Activated CD8-positive, alpha-beta T cell treated with anti-CD3 and anti-CD28 coated beads, Interleukin-2, amount 10 ng/mL, durations not matched to agents 7 days and 5 days (primary cell): ENCODE measurements around the gene SLC18A3. TPM values are rescaled to one million over a fixed set of nuclear protein-coding genes. Genes with fewer than 3 reads are reported as not detected.

Source experiments
- ATAC-seq: fragments of 150-1000 bp; cut with Tn5 transposase; one replicate; pipeline ENCODE4 v1.10.0; 2021; ENCODE audit warnings: moderate library complexity
- CTCF ChIA-PET: fragments of 350-600 bp; sonication (Branson Sonifier 250); formaldehyde crosslinking; loops from one replicate; lab custom pipeline; 2021; ENCODE audit warnings: antibody characterized with exemption; lab: Charles Lee
- POLR2A ChIA-PET: fragments of 350-600 bp; sonication (Branson Sonifier 250); formaldehyde crosslinking; loops from one replicate; lab custom pipeline; 2021; ENCODE audit warnings: antibody characterized with exemption; lab: Charles Lee
- DNase-seq: peaks from one replicate; pipeline ENCODE4 v3.0.0-alpha.2; 2020
- H3K27ac Mint-ChIP-seq: one replicate; pipeline ENCODE4 v1.8.0; 2021; ENCODE audit warnings: mild to moderate bottlenecking, mixed read lengths
- H3K27me3 Mint-ChIP-seq: one replicate; pipeline ENCODE4 v1.8.0; 2021; ENCODE audit warnings: low read depth, mixed read lengths
- H3K36me3 Mint-ChIP-seq: one replicate; pipeline ENCODE4 v1.8.0; 2021; ENCODE audit warnings: low read depth, mixed read lengths
- H3K4me1 Mint-ChIP-seq: one replicate; pipeline ENCODE4 v1.8.0; 2021; ENCODE audit warnings: low read depth, mixed read lengths
- H3K4me3 Mint-ChIP-seq: one replicate; pipeline ENCODE4 v1.8.0; 2021; ENCODE audit warnings: mild to moderate bottlenecking, mixed read lengths
- H3K9me3 Mint-ChIP-seq: one replicate; pipeline ENCODE4 v1.8.0; 2022; ENCODE audit warnings: mixed read lengths; ENCODE audit not compliant: insufficient read depth
- total RNA-seq, 2 experiments: library from RNA; stranded (reverse); gene quantifications; one replicate each; pipeline ENCODE4 v1.2.3, GENCODE V29; 2021

The SLC18A3 gene
- total RNA-seq, 2 experiments from 2014 or later, result not detected

GRCh38 chr10:49622426-49623425, 12.6 kb downstream of the SLC18A3 start:
- H3K36me3 Mint-ChIP-seq, result no peaks in the 10 kb centered on the region
- POLR2A ChIA-PET, result no interaction called here
- H3K4me1 Mint-ChIP-seq, result no peaks in the 10 kb centered on the region
- no peak overlapping the region for H3K4me3 Mint-ChIP-seq
- peaks cover 9% of the 10 kb centered on the region for H3K27me3 Mint-ChIP-seq
- no peak for ATAC-seq
- DNase-seq, result no peak
- CTCF ChIA-PET, result interaction anchor here (1.4 kb wide), 1 partner anchor 28 kb away, joined by 3 read pairs; no protein-coding TSS in a partner anchor
- H3K9me3 Mint-ChIP-seq, result no peaks in the 10 kb centered on the region
- H3K27ac Mint-ChIP-seq, result no peak overlapping the region

GRCh38 chr10:49624629-49625028, 14.5 kb downstream of the SLC18A3 start:
- Mint-ChIP-seq H3K4me1 (no peaks in the 10 kb centered on the region), H3K4me3 (no peak overlapping the region), H3K27me3 (peaks cover 4% of the 10 kb centered on the region), H3K27ac (no peak overlapping the region), H3K36me3 (no peaks in the 10 kb centered on the region), H3K9me3 (no peaks in the 10 kb centered on the region)
- DNase-seq (no peak), ATAC-seq (no peak)
- CTCF ChIA-PET, result no interaction called here
- POLR2A ChIA-PET, result no interaction called here

- no peak for DNase-seq
- Mint-ChIP-seq H3K36me3 (no peaks in the 10 kb centered on the region), H3K27ac (no peak overlapping the region), H3K27me3 (no peaks in the 10 kb centered on the region), H3K9me3 (no peaks in the 10 kb centered on the region), H3K4me3 (no peak overlapping the region), H3K4me1 (no peaks in the 10 kb centered on the region)
- ChIA-PET POLR2A (no interaction called here), CTCF (no interaction called here)
- no peak for ATAC-seq
Observed at GRCh38 chr10:49625411-49625810, 15.3 kb downstream of the SLC18A3 start.

GRCh38 chr10:49627038-49627437, 16.9 kb downstream of the SLC18A3 start:
- Mint-ChIP-seq H3K4me3 (no peak overlapping the region), H3K27me3 (no peaks in the 10 kb centered on the region), H3K36me3 (no peaks in the 10 kb centered on the region), H3K9me3 (no peaks in the 10 kb centered on the region), H3K27ac (no peak overlapping the region), H3K4me1 (no peaks in the 10 kb centered on the region)
- CTCF ChIA-PET, result no interaction called here
- DNase-seq, result no peak
- POLR2A ChIA-PET, result no interaction called here
- no peak for ATAC-seq

- ChIA-PET POLR2A (no interaction called here), CTCF (no interaction called here)
- DNase-seq, result no peak
- Mint-ChIP-seq H3K4me3 (no peak overlapping the region), H3K36me3 (no peaks in the 10 kb centered on the region), H3K4me1 (no peaks in the 10 kb centered on the region), H3K9me3 (no peaks in the 10 kb centered on the region), H3K27ac (no peak overlapping the region), H3K27me3 (no peaks in the 10 kb centered on the region)
- ATAC-seq, result no peak
Observed at GRCh38 chr10:49627644-49628247, 17.6 kb downstream of the SLC18A3 start.

GRCh38 chr10:49628599-49628998, 18.5 kb downstream of the SLC18A3 start:
- ChIA-PET CTCF (no interaction called here), POLR2A (no interaction called here)
- no peak for DNase-seq
- Mint-ChIP-seq H3K4me1 (no peaks in the 10 kb centered on the region), H3K27me3 (no peaks in the 10 kb centered on the region), H3K4me3 (no peak overlapping the region), H3K36me3 (no peaks in the 10 kb centered on the region), H3K9me3 (no peaks in the 10 kb centered on the region), H3K27ac (no peak overlapping the region)
- ATAC-seq, result no peak

GRCh38 chr10:49629431-49629881, 19.3 kb downstream of the SLC18A3 start:
- CTCF ChIA-PET, result no interaction called here
- Mint-ChIP-seq H3K4me1 (no peaks in the 10 kb centered on the region), H3K4me3 (no peak overlapping the region), H3K9me3 (no peaks in the 10 kb centered on the region), H3K27ac (no peak overlapping the region), H3K36me3 (no peaks in the 10 kb centered on the region), H3K27me3 (peaks cover 4% of the 10 kb centered on the region)
- POLR2A ChIA-PET, result no interaction called here
- ATAC-seq (no peak), DNase-seq (no peak)

- H3K4me3 Mint-ChIP-seq, result no peak overlapping the region
- peaks cover 16% of the 10 kb centered on the region for H3K27me3 Mint-ChIP-seq
- no peaks in the 10 kb centered on the region for H3K36me3 Mint-ChIP-seq
- POLR2A ChIA-PET, result no interaction called here
- H3K9me3 Mint-ChIP-seq, result no peaks in the 10 kb centered on the region
- no peak for ATAC-seq
- H3K4me1 Mint-ChIP-seq, result no peaks in the 10 kb centered on the region
- DNase-seq, result no peak
- CTCF ChIA-PET, result no interaction called here
- no peak overlapping the region for H3K27ac Mint-ChIP-seq
Observed at GRCh38 chr10:49631975-49632374, 21.9 kb downstream of the SLC18A3 start.

GRCh38 chr10:49632406-49633317, 22.6 kb downstream of the SLC18A3 start:
- CTCF ChIA-PET, result no interaction called here
- ATAC-seq, result no peak
- no peak overlapping the region for H3K27ac Mint-ChIP-seq
- no peak overlapping the region for H3K4me3 Mint-ChIP-seq
- peaks cover 22% of the 10 kb centered on the region for H3K27me3 Mint-ChIP-seq
- no peaks in the 10 kb centered on the region for H3K4me1 Mint-ChIP-seq
- H3K9me3 Mint-ChIP-seq, result no peaks in the 10 kb centered on the region
- DNase-seq, result no peak
- H3K36me3 Mint-ChIP-seq, result no peaks in the 10 kb centered on the region
- POLR2A ChIA-PET, result no interaction called here

- peaks cover 26% of the 10 kb centered on the region for H3K27me3 Mint-ChIP-seq
- no peak overlapping the region for H3K4me3 Mint-ChIP-seq
- no peak for ATAC-seq
- no peak overlapping the region for H3K27ac Mint-ChIP-seq
- ChIA-PET POLR2A (no interaction called here), CTCF (no interaction called here)
- H3K9me3 Mint-ChIP-seq, result no peaks in the 10 kb centered on the region
- H3K36me3 Mint-ChIP-seq, result no peaks in the 10 kb centered on the region
- DNase-seq, result no peak
- no peaks in the 10 kb centered on the region for H3K4me1 Mint-ChIP-seq
Observed at GRCh38 chr10:49633327-49634068, 23.4 kb downstream of the SLC18A3 start.

- ChIA-PET POLR2A (no interaction called here), CTCF (no interaction called here)
- H3K27ac Mint-ChIP-seq, result no peak overlapping the region
- H3K27me3 Mint-ChIP-seq, result peaks cover 26% of the 10 kb centered on the region
- no peaks in the 10 kb centered on the region for H3K4me1 Mint-ChIP-seq
- H3K9me3 Mint-ChIP-seq, result no peaks in the 10 kb centered on the region
- H3K4me3 Mint-ChIP-seq, result no peak overlapping the region
- DNase-seq, result no peak
- no peak for ATAC-seq
- H3K36me3 Mint-ChIP-seq, result no peaks in the 10 kb centered on the region
Observed at GRCh38 chr10:49634069-49634660, 24.1 kb downstream of the SLC18A3 start.
